Measurements from ENCODE around the gene ARSB. TPM values are rescaled to one million over a fixed set of nuclear protein-coding genes. Genes with fewer than 3 reads are reported as not detected.

Gene ARSB
- total RNA-seq, 1 donor from 2014 or later: 12.4 TPM

- Mint-ChIP-seq H3K27ac (no peak overlapping the region), H3K27me3 (no peaks in the 10 kb centered on the region), H3K4me1 (no peaks in the 10 kb centered on the region), H3K9me3 (no peaks in the 10 kb centered on the region), H3K36me3 (ENCODE audit: low read depth) (no peaks in the 10 kb centered on the region), H3K4me3 (no peak overlapping the region)
- intact Hi-C loops (cut with micrococcal nuclease): no loop called here
- no peak for DNase-seq
These were observed 183.7 kb downstream of the ARSB start for GRCh38 chr5:78801413-78801812.

GRCh38 chr5:78799266-78800017 lies 185.7 kb downstream of the ARSB start:
- Mint-ChIP-seq H3K36me3 (ENCODE audit: low read depth) (no peaks in the 10 kb centered on the region), H3K27me3 (no peaks in the 10 kb centered on the region), H3K4me3 (no peak overlapping the region), H3K4me1 (peaks cover 5% of the 10 kb centered on the region), H3K27ac (no peak overlapping the region), H3K9me3 (no peaks in the 10 kb centered on the region)
- intact Hi-C loops (cut with micrococcal nuclease): no loop called here
- no peak for DNase-seq

- intact Hi-C loops (cut with micrococcal nuclease): no loop called here
- Mint-ChIP-seq H3K4me1 (peaks cover 5% of the 10 kb centered on the region), H3K9me3 (no peaks in the 10 kb centered on the region), H3K36me3 (ENCODE audit: low read depth) (no peaks in the 10 kb centered on the region), H3K27me3 (no peaks in the 10 kb centered on the region), H3K27ac (no peak overlapping the region), H3K4me3 (no peak overlapping the region)
- no peak for DNase-seq
These were observed 186.5 kb downstream of the ARSB start for GRCh38 chr5:78798673-78799029.

GRCh38 chr5:78797936-78798672 lies 187.0 kb downstream of the ARSB start:
- Mint-ChIP-seq H3K27me3 (no peaks in the 10 kb centered on the region), H3K9me3 (no peaks in the 10 kb centered on the region), H3K4me3 (no peak overlapping the region), H3K36me3 (ENCODE audit: low read depth) (no peaks in the 10 kb centered on the region), H3K27ac (no peak overlapping the region), H3K4me1 (peaks cover 5% of the 10 kb centered on the region)
- intact Hi-C loops (cut with micrococcal nuclease): no loop called here
- no peak for DNase-seq

GRCh38 chr5:78795757-78796156 lies 189.4 kb downstream of the ARSB start:
- DNase-seq: no peak
- intact Hi-C loops (cut with micrococcal nuclease): no loop called here
- H3K27me3 Mint-ChIP-seq: no peaks in the 10 kb centered on the region
- H3K36me3 Mint-ChIP-seq (ENCODE audit: low read depth): no peaks in the 10 kb centered on the region
- H3K27ac Mint-ChIP-seq: no peak overlapping the region
- peaks cover 5% of the 10 kb centered on the region for H3K4me1 Mint-ChIP-seq
- H3K4me3 Mint-ChIP-seq: no peak overlapping the region
- H3K9me3 Mint-ChIP-seq: no peaks in the 10 kb centered on the region

GRCh38 chr5:78794693-78795215 lies 190.4 kb downstream of the ARSB start:
- no peak for DNase-seq
- Mint-ChIP-seq H3K9me3 (no peaks in the 10 kb centered on the region), H3K27me3 (no peaks in the 10 kb centered on the region), H3K4me3 (no peak overlapping the region), H3K4me1 (peaks cover 5% of the 10 kb centered on the region), H3K27ac (no peak overlapping the region), H3K36me3 (ENCODE audit: low read depth) (no peaks in the 10 kb centered on the region)
- intact Hi-C loops (cut with micrococcal nuclease): no loop called here

- peaks cover 5% of the 10 kb centered on the region for H3K4me1 Mint-ChIP-seq
- H3K27me3 Mint-ChIP-seq: no peaks in the 10 kb centered on the region
- H3K4me3 Mint-ChIP-seq: no peak overlapping the region
- no peaks in the 10 kb centered on the region for H3K36me3 Mint-ChIP-seq (ENCODE audit: low read depth)
- no peak overlapping the region for H3K27ac Mint-ChIP-seq
- no peaks in the 10 kb centered on the region for H3K9me3 Mint-ChIP-seq
- intact Hi-C loops (cut with micrococcal nuclease): no loop called here
- DNase-seq: no peak
These were observed 191.0 kb downstream of the ARSB start for GRCh38 chr5:78793907-78794662.

GRCh38 chr5:78792345-78793055 lies 192.6 kb downstream of the ARSB start:
- H3K27ac Mint-ChIP-seq: no peak overlapping the region
- no peaks in the 10 kb centered on the region for H3K27me3 Mint-ChIP-seq
- H3K9me3 Mint-ChIP-seq: no peaks in the 10 kb centered on the region
- DNase-seq: no peak
- intact Hi-C loops (cut with micrococcal nuclease): no loop called here
- H3K36me3 Mint-ChIP-seq (ENCODE audit: low read depth): no peaks in the 10 kb centered on the region
- no peak overlapping the region for H3K4me3 Mint-ChIP-seq
- H3K4me1 Mint-ChIP-seq: peaks cover 5% of the 10 kb centered on the region

- H3K27me3 Mint-ChIP-seq: no peaks in the 10 kb centered on the region
- peaks cover 5% of the 10 kb centered on the region for H3K4me1 Mint-ChIP-seq
- H3K27ac Mint-ChIP-seq: no peak overlapping the region
- H3K9me3 Mint-ChIP-seq: no peaks in the 10 kb centered on the region
- intact Hi-C loops (cut with micrococcal nuclease): no loop called here
- no peaks in the 10 kb centered on the region for H3K36me3 Mint-ChIP-seq (ENCODE audit: low read depth)
- DNase-seq: no peak
- no peak overlapping the region for H3K4me3 Mint-ChIP-seq
These were observed 193.5 kb downstream of the ARSB start for GRCh38 chr5:78791501-78792100.

- Mint-ChIP-seq H3K4me1 (no peaks in the 10 kb centered on the region), H3K27me3 (no peaks in the 10 kb centered on the region), H3K36me3 (ENCODE audit: low read depth) (no peaks in the 10 kb centered on the region), H3K4me3 (no peak overlapping the region), H3K9me3 (no peaks in the 10 kb centered on the region), H3K27ac (no peak overlapping the region)
- intact Hi-C loops (cut with micrococcal nuclease): no loop called here
- no peak for DNase-seq
These were observed 197.3 kb downstream of the ARSB start for GRCh38 chr5:78787783-78788182.

- no peak overlapping the region for H3K27ac Mint-ChIP-seq
- H3K4me1 Mint-ChIP-seq: no peaks in the 10 kb centered on the region
- H3K4me3 Mint-ChIP-seq: no peak overlapping the region
- peaks cover 4% of the 10 kb centered on the region for H3K36me3 Mint-ChIP-seq (ENCODE audit: low read depth)
- no peaks in the 10 kb centered on the region for H3K9me3 Mint-ChIP-seq
- DNase-seq: no peak
- intact Hi-C loops (cut with micrococcal nuclease): no loop called here
- no peaks in the 10 kb centered on the region for H3K27me3 Mint-ChIP-seq
These were observed 199.7 kb downstream of the ARSB start for GRCh38 chr5:78785454-78785853.

- H3K27ac Mint-ChIP-seq: no peak overlapping the region
- no peaks in the 10 kb centered on the region for H3K4me1 Mint-ChIP-seq
- no peaks in the 10 kb centered on the region for H3K27me3 Mint-ChIP-seq
- H3K36me3 Mint-ChIP-seq (ENCODE audit: low read depth): peaks cover 6% of the 10 kb centered on the region
- H3K9me3 Mint-ChIP-seq: no peaks in the 10 kb centered on the region
- DNase-seq: no peak
- no peak overlapping the region for H3K4me3 Mint-ChIP-seq
- intact Hi-C loops (cut with micrococcal nuclease): no loop called here
These were observed 201.5 kb downstream of the ARSB start for GRCh38 chr5:78783434-78784130.

GRCh38 chr5:78782728-78783127 lies 202.4 kb downstream of the ARSB start:
- Mint-ChIP-seq H3K27ac (no peak overlapping the region), H3K4me3 (no peak overlapping the region)
- intact Hi-C loops (cut with micrococcal nuclease): no loop called here

More at GRCh38 chr5:78782728-78783127, 202.4 kb downstream of the ARSB start:
- no peaks in the 10 kb centered on the region for H3K9me3 Mint-ChIP-seq
- H3K4me1 Mint-ChIP-seq: no peaks in the 10 kb centered on the region
- H3K27me3 Mint-ChIP-seq: no peaks in the 10 kb centered on the region
- no peak for DNase-seq
- peaks cover 6% of the 10 kb centered on the region for H3K36me3 Mint-ChIP-seq (ENCODE audit: low read depth)

Data from activated CD4-positive, alpha-beta T cell treated with anti-CD3 and anti-CD28 coated beads, Interleukin-2, amount 10 ng/mL, durations not matched to agents 24 days and 14 days (primary cell).